ENCODE results near the gene BRI3BP. TPM values are rescaled to one million over a fixed set of nuclear protein-coding genes. Genes with fewer than 3 reads are reported as not detected.

The BRI3BP gene
- total RNA-seq, 6 experiments from 2014 or later = 4.7 to 11.4 (median 6.7) TPM

GRCh38 chr12:124970647-124971402, 22.6 kb upstream of the BRI3BP start:
- H3K9me3 ChIP-seq = no peaks in the 10 kb centered on the region
- H3K27ac ChIP-seq = no peak overlapping the region
- TF ChIP-seq, protein P1, sequence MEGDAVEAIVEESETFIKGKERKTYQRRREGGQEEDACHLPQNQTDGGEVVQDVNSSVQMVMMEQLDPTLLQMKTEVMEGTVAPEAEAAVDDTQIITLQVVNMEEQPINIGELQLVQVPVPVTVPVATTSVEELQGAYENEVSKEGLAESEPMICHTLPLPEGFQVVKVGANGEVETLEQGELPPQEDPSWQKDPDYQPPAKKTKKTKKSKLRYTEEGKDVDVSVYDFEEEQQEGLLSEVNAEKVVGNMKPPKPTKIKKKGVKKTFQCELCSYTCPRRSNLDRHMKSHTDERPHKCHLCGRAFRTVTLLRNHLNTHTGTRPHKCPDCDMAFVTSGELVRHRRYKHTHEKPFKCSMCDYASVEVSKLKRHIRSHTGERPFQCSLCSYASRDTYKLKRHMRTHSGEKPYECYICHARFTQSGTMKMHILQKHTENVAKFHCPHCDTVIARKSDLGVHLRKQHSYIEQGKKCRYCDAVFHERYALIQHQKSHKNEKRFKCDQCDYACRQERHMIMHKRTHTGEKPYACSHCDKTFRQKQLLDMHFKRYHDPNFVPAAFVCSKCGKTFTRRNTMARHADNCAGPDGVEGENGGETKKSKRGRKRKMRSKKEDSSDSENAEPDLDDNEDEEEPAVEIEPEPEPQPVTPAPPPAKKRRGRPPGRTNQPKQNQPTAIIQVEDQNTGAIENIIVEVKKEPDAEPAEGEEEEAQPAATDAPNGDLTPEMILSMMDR (IDR thresholded peaks at IDR 0.05) = no peak
- no peak for TF ChIP-seq POLR2A (IDR thresholded peaks at IDR 0.05)
- DNase-seq (no peak), ATAC-seq (no peak)
- no peaks in the 10 kb centered on the region for H3K27me3 ChIP-seq
- peaks cover 0 to 27% (median 8%) of the 10 kb centered on the region in 4 donors for H3K36me3 ChIP-seq
- intact Hi-C loops (cut with DNase I) = no loop called here
- WGBS (ENCODE audit: insufficient coverage, low coverage, low lambda C conversion rate, missing lambda C conversion rate) = 100% methylated on average over 2 of the region's 25 CpGs
- H3K4me3 ChIP-seq = no peak overlapping the region
- no peaks in the 10 kb centered on the region for H3K4me1 ChIP-seq

DNA sequence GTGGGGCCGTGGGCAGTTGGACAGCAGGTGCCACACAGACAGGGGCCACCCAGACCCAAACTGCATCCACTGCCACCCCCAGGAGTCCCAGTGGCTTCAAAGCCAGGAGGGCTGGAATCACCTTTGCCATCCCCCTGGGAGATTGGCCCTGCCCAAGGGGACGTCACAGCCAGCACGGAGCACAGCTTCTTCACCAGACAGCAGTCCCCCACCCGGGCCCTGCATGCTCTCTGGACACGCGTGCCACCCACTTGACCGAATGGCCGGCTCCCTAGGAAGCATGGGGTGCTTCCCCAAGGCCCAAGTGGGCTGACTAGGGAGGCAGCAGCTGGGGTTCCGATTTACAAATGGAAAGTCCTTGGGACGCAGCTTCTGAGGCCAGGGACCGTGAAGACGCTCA, 21.8 kb upstream of the BRI3BP start:
- intact Hi-C loops (cut with DNase I) = no loop called here
- no peak overlapping the region for H3K27ac ChIP-seq
- DNase-seq = no peak
- TF ChIP-seq POLR2A (IDR thresholded peaks at IDR 0.05) = no peak
- TF ChIP-seq, protein P1 (IDR thresholded peaks at IDR 0.05) = no peak
- no peaks in the 10 kb centered on the region for H3K27me3 ChIP-seq
- H3K4me3 ChIP-seq = no peak overlapping the region
- peaks cover 0 to 32% (median 14%) of the 10 kb centered on the region in 4 donors for H3K36me3 ChIP-seq
- no peaks in the 10 kb centered on the region for H3K4me1 ChIP-seq
- WGBS (ENCODE audit: insufficient coverage, low coverage, low lambda C conversion rate, missing lambda C conversion rate) = no CpG with 5 or more reads among the region's 12 CpGs
- no peak for ATAC-seq
- H3K9me3 ChIP-seq = no peaks in the 10 kb centered on the region

GRCh38 chr12:124972211-124972610, 21.2 kb upstream of the BRI3BP start:
- ATAC-seq (no peak), DNase-seq (no peak)
- H3K27ac ChIP-seq = no peak overlapping the region
- H3K9me3 ChIP-seq = no peaks in the 10 kb centered on the region
- TF ChIP-seq POLR2A (IDR thresholded peaks at IDR 0.05) = no peak
- TF ChIP-seq, protein P1 (IDR thresholded peaks at IDR 0.05) = no peak
- H3K27me3 ChIP-seq = no peaks in the 10 kb centered on the region
- H3K36me3 ChIP-seq = peaks cover 0 to 37% (median 18%) of the 10 kb centered on the region in 4 donors
- no peak overlapping the region for H3K4me3 ChIP-seq
- no peaks in the 10 kb centered on the region for H3K4me1 ChIP-seq
- WGBS (ENCODE audit: insufficient coverage, low coverage, low lambda C conversion rate, missing lambda C conversion rate) = 100% methylated on average over 3 of the region's 10 CpGs
- intact Hi-C loops (cut with DNase I) = no loop called here

DNA sequence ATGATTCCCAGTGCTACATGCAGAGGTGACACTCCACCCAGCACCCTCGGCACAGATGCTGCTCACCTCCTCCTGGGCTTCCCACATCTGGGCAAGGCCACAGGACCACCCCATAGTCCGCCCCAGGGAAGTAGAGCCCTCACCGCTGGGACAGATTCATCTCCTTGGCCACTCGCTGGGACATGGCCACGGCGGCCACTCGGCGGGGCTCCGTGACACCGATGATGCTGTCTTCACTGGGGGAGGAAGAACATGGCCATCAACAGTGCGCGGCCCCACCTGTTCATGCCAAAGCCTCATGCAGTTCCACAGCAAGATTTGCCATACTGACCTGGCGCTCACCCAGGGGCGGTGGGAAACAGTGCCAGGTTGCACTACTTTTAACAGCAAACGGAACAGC, 18.2 kb upstream of the BRI3BP start:
- WGBS (ENCODE audit: insufficient coverage, low coverage, low lambda C conversion rate, missing lambda C conversion rate) = 100% methylated on average over 6 of the region's 15 CpGs
- Histone ChIP-seq H3K4me1 (no peaks in the 10 kb centered on the region), H3K27ac (no peak overlapping the region), H3K27me3 (no peaks in the 10 kb centered on the region), H3K9me3 (no peaks in the 10 kb centered on the region), H3K36me3 (peaks cover 0 to 49% (median 20%) of the 10 kb centered on the region in 4 donors), H3K4me3 (no peak overlapping the region)
- DNase-seq (no peak), ATAC-seq (no peak)
- TF ChIP-seq POLR2A (IDR thresholded peaks at IDR 0.05) = no peak
- TF ChIP-seq, protein P1 (IDR thresholded peaks at IDR 0.05) = no peak
- intact Hi-C loops (cut with DNase I) = no loop called here

All from right lobe of liver (tissue), 6 donors.